PC-9 (cell line): ENCODE data around the gene HHAT.

Experiments used
- EZH2 ChIP-seq: fragments of 200-600 bp; sonication (generic); IDR thresholded peaks from 2 replicates; pipeline ENCODE4 v1.8.0; 2017; ENCODE audit warnings: antibody characterized with exemption, low read depth
- TF ChIP-seq, protein P1 (sequence below): fragments of 200-600 bp; sonication (generic); conservative IDR thresholded peaks from 2 replicates; pipeline ENCODE4 v1.6.1; 2017; ENCODE audit warnings: mixed run types, antibody characterized with exemption, mild to moderate bottlenecking, moderate library complexity

DNA sequence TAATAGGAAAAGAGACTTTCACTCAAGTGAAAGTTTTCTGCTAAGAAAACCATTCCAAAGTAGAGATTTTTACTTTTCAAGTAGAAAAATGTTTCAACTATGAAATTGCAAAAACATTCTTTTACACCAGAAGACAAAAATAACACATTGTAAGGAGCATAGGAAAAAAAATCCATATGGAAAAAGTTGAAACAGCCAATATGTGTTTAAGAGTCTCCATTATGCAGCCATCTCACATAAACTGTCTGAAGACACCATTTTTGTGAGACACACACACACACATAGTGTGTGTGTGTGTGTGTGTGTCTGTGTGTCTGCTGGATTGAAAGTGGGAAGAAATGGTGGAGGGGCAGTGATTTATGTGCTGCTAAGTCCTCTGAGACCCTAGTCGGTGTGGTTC lies 162.1 kb downstream of the HHAT start:
- TF ChIP-seq, protein P1, sequence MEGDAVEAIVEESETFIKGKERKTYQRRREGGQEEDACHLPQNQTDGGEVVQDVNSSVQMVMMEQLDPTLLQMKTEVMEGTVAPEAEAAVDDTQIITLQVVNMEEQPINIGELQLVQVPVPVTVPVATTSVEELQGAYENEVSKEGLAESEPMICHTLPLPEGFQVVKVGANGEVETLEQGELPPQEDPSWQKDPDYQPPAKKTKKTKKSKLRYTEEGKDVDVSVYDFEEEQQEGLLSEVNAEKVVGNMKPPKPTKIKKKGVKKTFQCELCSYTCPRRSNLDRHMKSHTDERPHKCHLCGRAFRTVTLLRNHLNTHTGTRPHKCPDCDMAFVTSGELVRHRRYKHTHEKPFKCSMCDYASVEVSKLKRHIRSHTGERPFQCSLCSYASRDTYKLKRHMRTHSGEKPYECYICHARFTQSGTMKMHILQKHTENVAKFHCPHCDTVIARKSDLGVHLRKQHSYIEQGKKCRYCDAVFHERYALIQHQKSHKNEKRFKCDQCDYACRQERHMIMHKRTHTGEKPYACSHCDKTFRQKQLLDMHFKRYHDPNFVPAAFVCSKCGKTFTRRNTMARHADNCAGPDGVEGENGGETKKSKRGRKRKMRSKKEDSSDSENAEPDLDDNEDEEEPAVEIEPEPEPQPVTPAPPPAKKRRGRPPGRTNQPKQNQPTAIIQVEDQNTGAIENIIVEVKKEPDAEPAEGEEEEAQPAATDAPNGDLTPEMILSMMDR: no peak
- no peak for TF ChIP-seq EZH2
